ENCODE data around the gene GNPTAB.

Gene GNPTAB

DNA sequence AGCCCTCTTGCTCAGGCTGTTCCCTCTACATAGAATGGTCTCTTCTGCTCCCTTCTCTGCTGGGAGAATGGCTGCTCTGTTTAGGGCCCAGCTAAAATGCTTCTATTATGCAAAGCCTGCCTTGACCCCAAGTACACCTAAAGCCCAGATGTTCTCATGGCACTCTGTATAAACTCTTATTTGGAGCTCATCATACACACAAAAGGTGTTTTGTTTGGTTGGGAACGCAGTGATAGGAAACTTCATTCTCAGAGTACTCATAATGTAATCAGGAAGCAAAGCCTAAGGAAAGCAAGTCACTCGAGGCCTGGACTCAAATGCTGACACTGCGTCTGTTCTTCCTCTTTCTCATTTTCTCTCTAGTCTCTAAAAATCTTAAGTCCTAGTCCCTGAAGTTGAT is 53.3 kb downstream of the GNPTAB start:
- Mint-ChIP-seq H3K9me3 (no peaks in the 10 kb centered on the region), H3K27me3 (no peaks in the 10 kb centered on the region), H3K4me3 (no peak overlapping the region), H3K4me1 (peaks cover 25% of the 10 kb centered on the region), H3K27ac (peak overlapping the region in 1 of 2 donors; percentile 77)
- ATAC-seq (no peak), DNase-seq (no peak)

DNA sequence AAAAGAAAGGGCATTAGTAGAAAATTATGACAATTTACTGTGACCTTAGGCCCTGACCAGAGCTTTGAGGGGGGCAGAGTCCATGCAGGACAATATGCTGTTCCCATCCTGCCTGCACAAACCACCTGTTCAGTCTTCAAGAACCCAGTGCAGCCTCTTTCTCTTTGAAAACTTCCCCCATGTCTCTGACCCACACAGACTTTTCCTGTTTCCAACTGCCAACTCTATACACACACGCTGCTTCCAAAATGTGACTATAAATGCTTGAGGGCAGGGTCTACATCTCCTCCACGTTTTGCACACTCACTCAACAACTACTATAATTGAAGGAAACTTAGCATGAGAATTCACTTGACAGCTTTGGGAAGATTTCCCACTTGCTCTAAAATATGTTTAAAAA is 54.9 kb downstream of the GNPTAB start:
- no peak overlapping the region for H3K4me3 Mint-ChIP-seq
- H3K27me3 Mint-ChIP-seq: no peaks in the 10 kb centered on the region
- DNase-seq (no peak), ATAC-seq (no peak)
- peaks cover 10% of the 10 kb centered on the region for H3K4me1 Mint-ChIP-seq
- H3K9me3 Mint-ChIP-seq: no peaks in the 10 kb centered on the region
- peak overlapping the region in 1 of 2 donors; percentile 42 for H3K27ac Mint-ChIP-seq

DNA sequence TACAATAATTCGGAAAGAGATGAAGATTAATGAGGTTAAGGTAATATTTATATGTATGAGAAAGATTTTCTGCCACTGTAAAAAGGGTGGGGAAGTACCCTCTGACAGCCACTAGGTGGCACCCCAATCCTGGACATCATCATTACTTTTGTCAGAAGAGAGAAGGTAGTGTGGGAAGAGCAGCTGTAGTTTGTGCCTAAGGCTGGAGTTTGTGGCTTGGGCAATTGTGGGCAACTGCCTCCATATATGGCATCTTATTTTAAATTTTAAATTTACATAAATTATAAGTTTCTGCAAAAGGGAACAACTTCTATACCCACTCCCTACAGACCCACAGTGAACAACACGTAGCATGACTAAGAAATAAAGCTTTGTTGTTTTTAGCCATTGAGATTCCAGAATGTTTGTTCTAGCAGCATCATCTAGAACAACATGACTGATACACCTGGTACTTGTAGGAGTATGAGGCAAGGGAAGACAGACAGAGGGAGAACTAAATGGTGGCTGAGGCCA is 57.1 kb downstream of the GNPTAB start:
- no peaks in the 10 kb centered on the region for H3K27me3 Mint-ChIP-seq
- H3K9me3 Mint-ChIP-seq: no peaks in the 10 kb centered on the region
- no peak overlapping the region for H3K27ac Mint-ChIP-seq

DNA sequence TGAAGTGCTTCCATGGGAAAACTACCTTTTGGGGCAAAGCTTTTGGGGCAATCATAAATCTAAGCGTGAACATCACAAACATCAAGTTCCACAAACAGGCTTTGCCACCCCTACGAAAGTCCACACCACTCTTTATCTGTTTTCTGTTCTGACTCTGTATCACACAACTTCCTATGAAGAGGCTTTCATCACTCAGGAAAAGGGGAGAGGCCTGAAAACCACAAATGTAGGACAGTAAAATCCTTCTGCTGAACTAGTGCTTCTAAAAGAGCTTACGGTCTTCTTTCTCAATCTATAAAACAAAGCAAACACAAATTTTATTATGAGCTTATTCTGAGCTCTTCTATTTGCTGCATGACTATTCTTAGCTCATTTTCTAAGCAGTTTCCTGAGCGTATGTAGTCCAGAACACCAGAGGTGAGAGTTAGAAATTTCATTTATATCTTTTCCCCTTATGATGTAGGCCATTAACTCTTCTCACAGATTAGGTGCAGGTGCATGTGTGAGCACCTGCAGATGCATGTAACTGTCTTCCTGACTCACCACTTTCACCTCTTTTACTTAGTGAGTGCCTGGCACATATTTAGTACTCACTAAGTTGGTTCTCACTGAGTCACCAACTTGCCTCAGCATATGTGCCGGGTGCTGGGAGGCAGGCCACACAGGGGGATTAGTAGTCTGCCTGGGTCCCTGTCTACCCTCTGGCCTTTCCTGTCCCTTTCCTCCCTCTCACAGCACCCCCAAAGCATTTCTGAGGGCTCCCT is 58.6 kb downstream of the GNPTAB start:
- Mint-ChIP-seq H3K4me3 (no peak overlapping the region), H3K9me3 (no peaks in the 10 kb centered on the region), H3K4me1 (peaks cover 6% of the 10 kb centered on the region), H3K27ac (no peak overlapping the region), H3K27me3 (no peaks in the 10 kb centered on the region)
- no peak for DNase-seq
- no peak for ATAC-seq

More for the DNA sequence above, 57.1 kb downstream of the GNPTAB start:
- ATAC-seq (peak; percentile 72), DNase-seq (peak; percentile 48 to 65)
- peaks cover 6% of the 10 kb centered on the region for H3K4me1 Mint-ChIP-seq
- no peak overlapping the region for H3K4me3 Mint-ChIP-seq

DNA sequence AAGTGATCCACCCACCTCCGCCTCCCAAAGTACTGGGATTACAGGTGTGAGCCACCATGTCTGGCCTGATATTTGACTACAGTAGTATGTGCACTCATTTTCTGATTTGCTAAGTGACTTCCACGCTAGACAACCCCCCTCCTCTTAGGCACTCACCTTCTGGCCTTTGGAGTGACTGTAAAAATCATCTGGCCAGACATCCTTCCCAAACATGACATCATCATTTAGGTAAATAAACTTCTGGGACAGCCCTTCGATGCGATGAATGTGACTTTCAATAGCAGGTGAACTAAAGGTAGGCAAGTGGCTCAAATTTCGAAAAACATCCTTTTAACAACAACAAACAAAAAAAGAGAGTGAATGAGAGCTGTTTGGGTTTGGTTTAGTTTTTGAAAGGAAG is 60.9 kb downstream of the GNPTAB start:
- ATAC-seq: no peak
- H3K4me3 Mint-ChIP-seq: no peak overlapping the region
- no peaks in the 10 kb centered on the region for H3K9me3 Mint-ChIP-seq
- H3K4me1 Mint-ChIP-seq: peaks cover 6% of the 10 kb centered on the region
- DNase-seq: no peak
- H3K27ac Mint-ChIP-seq: no peak overlapping the region
- H3K27me3 Mint-ChIP-seq: no peaks in the 10 kb centered on the region

DNA sequence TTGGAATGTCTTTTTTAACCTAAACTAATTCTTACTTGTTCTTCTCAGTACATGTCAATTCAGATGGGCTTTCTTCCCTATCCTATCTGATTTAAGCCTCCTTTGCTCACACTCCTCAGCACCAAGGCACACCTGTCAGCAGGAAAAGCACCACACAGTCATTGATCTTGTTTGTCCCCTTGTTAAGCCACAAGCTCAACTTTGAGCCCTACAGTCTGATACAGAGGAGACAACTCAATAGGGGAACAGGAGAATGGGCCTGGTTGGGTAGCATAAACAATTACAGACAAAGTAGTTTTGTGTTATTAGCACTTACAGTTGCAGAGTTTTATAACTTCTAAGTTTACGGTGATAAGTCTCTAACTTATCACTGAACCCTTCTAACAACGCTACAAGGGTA is 62.0 kb downstream of the GNPTAB start:
- no peaks in the 10 kb centered on the region for H3K27me3 Mint-ChIP-seq
- no peak overlapping the region for H3K27ac Mint-ChIP-seq

DNA sequence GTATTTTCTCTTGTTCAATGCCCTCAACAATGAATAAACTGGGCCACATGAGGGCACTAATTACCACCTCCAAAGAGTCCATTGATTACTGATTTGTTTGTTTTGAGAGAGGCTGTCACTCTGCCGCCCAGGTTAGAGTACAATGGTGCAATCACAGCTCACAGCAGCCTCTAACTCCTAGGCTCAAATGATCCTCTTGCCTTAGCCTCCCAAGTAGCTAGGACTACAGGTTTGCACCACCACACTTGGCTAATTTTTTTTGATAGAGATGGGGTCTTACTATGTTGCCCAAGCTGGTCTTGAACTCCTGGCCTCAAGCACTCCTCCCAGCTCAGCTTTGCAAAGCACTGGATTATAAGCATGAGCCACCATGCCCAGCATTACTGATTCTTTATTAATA is 63.2 kb downstream of the GNPTAB start:
- Mint-ChIP-seq H3K4me1 (no peaks in the 10 kb centered on the region), H3K9me3 (no peaks in the 10 kb centered on the region), H3K27me3 (no peaks in the 10 kb centered on the region), H3K27ac (no peak overlapping the region), H3K4me3 (no peak overlapping the region)
- DNase-seq (no peak), ATAC-seq (no peak)

More for the DNA sequence above, 62.0 kb downstream of the GNPTAB start:
- Mint-ChIP-seq H3K4me3 (no peak overlapping the region), H3K4me1 (peaks cover 2% of the 10 kb centered on the region), H3K9me3 (no peaks in the 10 kb centered on the region)
- DNase-seq: no peak
- ATAC-seq: no peak

DNA sequence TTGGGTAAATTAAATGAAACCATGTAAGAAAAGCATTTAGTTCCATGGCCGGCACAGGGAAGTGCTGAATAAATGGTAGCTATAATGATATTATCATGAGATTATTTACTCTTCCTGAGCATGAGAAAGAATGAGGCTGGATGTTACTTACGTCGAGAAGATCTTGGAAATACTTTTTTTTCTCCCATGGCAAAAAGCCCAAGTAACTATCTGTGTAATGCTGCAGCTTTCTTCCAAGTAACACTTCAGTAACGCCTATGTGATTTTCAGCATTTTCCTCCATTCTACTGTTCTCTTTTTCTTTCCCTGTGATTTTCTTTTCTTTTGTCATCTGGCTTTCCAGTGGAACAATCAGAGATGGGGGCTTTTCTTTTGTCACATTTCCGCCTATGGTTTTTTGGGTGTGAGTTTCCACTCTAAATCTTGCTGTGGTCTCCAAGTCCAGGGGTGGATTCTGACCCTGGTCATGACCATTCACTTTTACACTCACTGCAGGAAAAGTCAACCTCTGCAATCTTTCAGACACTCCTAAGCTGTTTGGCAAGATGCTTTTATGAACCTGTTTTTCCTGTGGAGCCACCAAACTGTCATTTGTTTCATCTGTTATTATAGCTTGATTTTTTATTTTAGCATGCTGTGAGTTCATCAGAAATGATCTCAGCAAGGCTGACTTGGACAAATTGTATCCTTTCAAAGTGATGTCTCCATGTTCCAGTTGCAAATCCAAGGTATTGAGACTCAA is 66.5 kb downstream of the GNPTAB start:
- H3K27ac Mint-ChIP-seq: no peak overlapping the region
- no peaks in the 10 kb centered on the region for H3K4me1 Mint-ChIP-seq
- ATAC-seq (no peak), DNase-seq (no peak)
- H3K9me3 Mint-ChIP-seq: no peaks in the 10 kb centered on the region
- no peaks in the 10 kb centered on the region for H3K27me3 Mint-ChIP-seq
- H3K4me3 Mint-ChIP-seq: no peak overlapping the region

DNA sequence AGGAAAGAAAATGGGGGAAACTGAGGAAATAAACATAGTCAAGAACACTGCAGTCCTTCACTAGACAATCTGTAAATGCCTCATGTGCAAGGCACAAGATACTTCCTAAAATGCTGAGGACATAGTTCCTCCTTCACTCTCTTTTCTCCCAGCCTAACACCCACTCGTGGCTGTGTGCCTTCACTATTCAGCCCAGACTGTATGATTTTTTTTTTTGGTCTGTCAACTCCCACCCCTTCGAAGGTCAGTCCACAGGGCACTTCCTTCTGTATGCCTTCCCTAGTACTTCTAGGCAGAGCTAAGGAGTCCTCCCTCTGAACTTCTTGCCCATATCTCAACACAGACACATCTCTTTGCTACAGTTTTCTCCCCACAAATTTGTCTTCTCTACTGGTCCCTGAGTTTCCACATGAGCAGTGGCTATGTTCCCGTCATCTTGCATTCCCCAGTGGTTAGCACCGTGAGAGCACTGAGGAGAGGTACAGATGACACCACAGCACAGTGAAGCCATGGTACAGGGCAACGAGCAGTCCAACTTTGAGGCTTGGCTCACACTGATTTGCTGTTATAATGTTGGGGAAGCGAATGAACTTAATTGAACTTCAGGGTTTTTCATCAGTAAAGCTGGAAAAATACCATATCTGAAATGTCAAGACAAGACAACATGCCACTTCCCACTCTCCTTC is 67.4 kb downstream of the GNPTAB start:
- no peak for DNase-seq
- H3K4me1 Mint-ChIP-seq: no peaks in the 10 kb centered on the region
- H3K9me3 Mint-ChIP-seq: no peaks in the 10 kb centered on the region
- H3K27me3 Mint-ChIP-seq: no peaks in the 10 kb centered on the region
- peak overlapping the region in 1 of 2 donors; percentile 74 for H3K27ac Mint-ChIP-seq
- ATAC-seq: no peak
- H3K4me3 Mint-ChIP-seq: no peak overlapping the region

DNA sequence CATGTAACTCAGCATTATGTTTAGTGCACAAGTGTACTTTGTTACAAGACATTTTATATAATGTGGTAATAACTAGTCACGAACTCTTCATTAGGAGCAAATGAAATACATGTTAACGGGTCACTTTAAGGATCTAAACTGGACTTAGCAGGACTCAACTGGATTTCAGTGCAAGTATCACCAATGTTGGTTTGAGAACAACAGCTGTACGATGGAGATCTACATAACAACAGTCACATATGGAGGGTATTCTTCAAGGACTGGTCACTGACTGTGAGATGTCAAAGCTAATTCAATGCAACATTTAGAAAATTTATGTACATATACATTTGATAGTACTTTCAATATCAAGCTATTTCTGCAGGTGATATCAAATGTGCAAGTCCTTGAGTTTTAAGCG is 69.0 kb downstream of the GNPTAB start:
- no peaks in the 10 kb centered on the region for H3K27me3 Mint-ChIP-seq
- no peak for DNase-seq
- no peaks in the 10 kb centered on the region for H3K9me3 Mint-ChIP-seq
- no peaks in the 10 kb centered on the region for H3K4me1 Mint-ChIP-seq
- no peak overlapping the region for H3K4me3 Mint-ChIP-seq
- ATAC-seq: no peak
- H3K27ac Mint-ChIP-seq: no peak overlapping the region

DNA sequence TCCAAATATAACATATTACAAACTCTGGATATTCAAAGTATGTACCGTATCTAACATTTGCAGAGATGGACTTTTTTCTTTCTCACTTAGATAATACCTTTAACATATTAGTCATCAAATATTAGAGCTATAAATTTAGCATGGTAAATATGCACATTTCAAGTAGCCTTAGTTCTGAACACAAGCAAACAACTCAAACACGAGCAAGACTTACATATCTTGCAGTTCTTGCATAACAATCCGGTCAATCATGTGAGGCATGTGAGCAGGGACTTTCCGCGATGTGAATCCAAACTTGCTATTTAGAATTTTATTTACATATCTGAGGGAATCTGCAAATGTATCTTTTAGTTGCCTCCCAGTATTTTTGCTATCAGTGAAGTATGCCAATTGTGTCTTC is 69.4 kb downstream of the GNPTAB start:
- H3K27ac Mint-ChIP-seq: no peak overlapping the region
- no peaks in the 10 kb centered on the region for H3K4me1 Mint-ChIP-seq
- no peak overlapping the region for H3K4me3 Mint-ChIP-seq
- no peak for ATAC-seq
- no peak for DNase-seq
- no peaks in the 10 kb centered on the region for H3K9me3 Mint-ChIP-seq
- no peaks in the 10 kb centered on the region for H3K27me3 Mint-ChIP-seq

DNA sequence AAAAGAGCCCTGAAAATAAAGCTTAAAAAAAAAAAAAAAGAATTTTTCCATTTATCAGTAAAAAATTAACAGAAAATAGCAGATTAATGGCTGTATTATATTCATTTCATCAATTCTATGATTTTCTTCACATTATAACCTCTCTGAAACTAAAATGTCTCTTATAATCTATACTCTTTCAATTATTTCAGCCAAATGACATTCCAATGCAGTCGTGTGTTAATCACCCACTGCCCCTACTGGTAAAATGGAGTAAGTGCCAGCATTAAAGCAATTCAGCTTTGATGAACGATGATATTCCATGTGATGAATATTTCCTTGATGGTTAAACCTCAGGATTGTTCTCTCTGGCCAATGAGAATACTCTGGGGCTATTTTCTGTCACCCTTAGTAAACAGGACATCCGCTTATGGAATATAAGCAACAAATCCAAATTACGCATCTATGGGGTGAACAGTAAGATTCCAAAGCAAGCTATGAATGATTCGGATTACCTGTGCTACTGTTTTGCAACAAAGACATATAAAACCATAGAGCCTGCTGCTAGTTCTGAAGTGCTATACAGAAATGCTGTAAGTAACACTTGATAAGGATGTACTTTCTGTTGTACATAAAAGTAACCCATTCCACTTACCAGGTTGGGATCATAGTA is 71.2 kb downstream of the GNPTAB start:
- DNase-seq (no peak), ATAC-seq (no peak)
- H3K27me3 Mint-ChIP-seq: no peaks in the 10 kb centered on the region

DNA sequence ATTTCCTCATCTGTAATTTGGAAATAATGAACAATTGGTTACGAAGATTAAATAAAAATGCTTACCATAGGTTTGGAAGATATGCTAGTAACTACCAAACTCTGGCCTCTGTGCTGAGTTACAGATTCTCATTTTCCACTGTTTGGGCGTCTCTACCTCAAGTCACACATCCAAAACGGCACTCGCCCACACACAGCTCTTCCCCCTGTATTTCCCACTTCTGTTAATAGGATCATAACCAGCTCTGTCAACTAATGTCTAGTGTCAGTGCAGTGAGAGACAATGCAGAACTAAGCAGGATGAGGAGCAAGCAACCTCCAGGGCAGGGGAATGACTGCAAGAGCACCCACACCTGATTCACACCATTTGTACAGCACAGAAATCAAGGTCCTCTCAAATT is 80.6 kb downstream of the GNPTAB start:
- ATAC-seq (no peak), DNase-seq (no peak)
- no peaks in the 10 kb centered on the region for H3K4me1 Mint-ChIP-seq
- no peaks in the 10 kb centered on the region for H3K27me3 Mint-ChIP-seq
- H3K27ac Mint-ChIP-seq: peak overlapping the region in 1 of 2 donors; percentile 51
- H3K4me3 Mint-ChIP-seq: no peak overlapping the region
- H3K9me3 Mint-ChIP-seq: no peaks in the 10 kb centered on the region

More for the DNA sequence above, 71.2 kb downstream of the GNPTAB start:
- H3K4me3 Mint-ChIP-seq: no peak overlapping the region
- no peaks in the 10 kb centered on the region for H3K9me3 Mint-ChIP-seq
- no peaks in the 10 kb centered on the region for H3K4me1 Mint-ChIP-seq
- no peak overlapping the region for H3K27ac Mint-ChIP-seq

DNA sequence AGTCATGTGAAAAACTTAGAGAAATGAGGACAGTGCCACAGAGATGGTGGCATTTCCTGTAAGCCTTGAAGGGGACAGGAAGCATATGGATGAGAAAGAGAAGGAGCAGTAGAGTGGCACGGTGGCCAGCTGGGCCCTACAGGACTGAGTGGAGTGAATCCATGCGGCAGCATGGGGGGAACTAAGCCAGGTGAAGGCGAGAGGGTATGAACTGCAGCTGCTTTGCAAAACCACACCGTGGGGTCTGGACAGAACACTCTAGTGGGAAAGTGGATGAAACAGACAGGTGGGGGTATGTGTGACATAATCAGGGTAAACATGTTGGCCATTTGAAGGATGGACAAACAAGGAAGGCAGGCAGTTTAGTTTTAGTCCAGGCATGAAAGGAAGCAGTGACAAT is 81.1 kb downstream of the GNPTAB start:
- no peaks in the 10 kb centered on the region for H3K4me1 Mint-ChIP-seq
- ATAC-seq: no peak
- H3K27ac Mint-ChIP-seq: peak overlapping the region in 1 of 2 donors; percentile 0
- no peak for DNase-seq
- H3K27me3 Mint-ChIP-seq: no peaks in the 10 kb centered on the region
- H3K4me3 Mint-ChIP-seq: no peak overlapping the region
- H3K9me3 Mint-ChIP-seq: no peaks in the 10 kb centered on the region

DNA sequence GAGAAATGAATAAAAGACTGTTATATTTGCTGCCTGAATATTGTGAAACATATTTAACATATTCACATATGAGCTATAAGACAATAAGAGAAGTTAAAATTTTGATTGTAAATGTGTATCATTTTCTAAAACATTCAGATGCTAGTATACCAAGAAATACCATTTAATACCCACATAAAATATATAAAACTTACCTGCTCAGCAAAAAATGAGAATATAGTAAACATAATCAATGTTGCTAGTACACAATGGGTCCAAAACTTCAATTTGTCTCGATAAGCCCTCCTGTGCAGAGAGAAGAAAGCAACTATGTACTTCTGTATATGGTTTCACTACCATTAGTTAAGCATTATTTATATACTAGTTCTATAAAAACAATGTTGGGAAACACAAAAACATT is 81.9 kb downstream of the GNPTAB start:
- ATAC-seq (no peak), DNase-seq (no peak)
- H3K27ac Mint-ChIP-seq: no peak overlapping the region
- no peaks in the 10 kb centered on the region for H3K27me3 Mint-ChIP-seq
- peaks cover 4% of the 10 kb centered on the region for H3K4me1 Mint-ChIP-seq
- H3K9me3 Mint-ChIP-seq: no peaks in the 10 kb centered on the region
- H3K4me3 Mint-ChIP-seq: no peak overlapping the region
